Measurements from ENCODE around the gene STX16. TPM values are rescaled to one million over a fixed set of nuclear protein-coding genes. Genes with fewer than 3 reads are reported as not detected.

STX16 gene
- total and polyA plus RNA-seq, 2 of the 13 experiments (the other 11 are each of a cell fraction or from before 2014, with no cell fraction given), result 28.0 to 72.7 TPM

DNA sequence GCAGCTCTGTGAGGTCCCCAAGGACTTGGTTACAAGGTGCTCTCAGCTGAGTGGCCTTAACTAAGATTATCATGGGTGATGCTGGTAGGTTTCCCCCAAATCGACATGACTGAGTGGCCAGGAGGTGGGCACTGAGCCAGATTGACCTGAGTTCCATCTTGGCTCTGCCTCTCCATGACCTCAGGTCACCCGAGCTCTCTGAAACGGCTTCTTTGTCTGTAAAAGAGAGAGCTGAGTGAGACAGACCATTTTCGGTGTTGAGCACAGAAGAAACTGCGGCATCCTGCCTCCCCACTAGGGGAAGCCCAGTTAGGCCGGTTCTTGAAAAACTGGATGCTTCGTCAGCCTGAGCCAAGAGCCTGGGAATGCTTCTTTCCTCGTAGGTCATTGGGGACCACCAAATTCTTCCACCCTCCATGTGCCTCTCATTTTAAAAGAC, 14.1 kb upstream of the STX16 start:
- Histone ChIP-seq H3K9ac (ENCODE audit: insufficient read depth, low read depth, low read length) (no peak overlapping the region), H2AFZ (ENCODE audit: low read length) (no peak overlapping the region), H3K36me3 (replicated peaks in 1 of 2; ENCODE audit: control insufficient read depth in 1 of 2, insufficient read depth in 2 of 2, low read length in 2 of 2) (no peaks in the 10 kb centered on the region), H3K4me2 (ENCODE audit: low read depth, low read length) (no peak overlapping the region), H3K27ac (ENCODE audit: extremely low read length, insufficient read depth, low read length) (no peak overlapping the region), H3K9me3 (ENCODE audit: low read length) (no peaks in the 10 kb centered on the region), H3K27me3 (ENCODE audit: control insufficient read depth in 1 of 2, insufficient read depth in 2 of 2, low read length in 2 of 2) (peaks cover 15 to 84% of the 10 kb centered on the region in 2 experiments; a peak in 4 of 5 replicates), H4K20me1 (ENCODE audit: insufficient read depth, low read length) (no peaks in the 10 kb centered on the region), H3K4me1 (ENCODE audit: insufficient read depth, low read length) (0 out of 2 replicates have a peak, but pooled peaks cover 5% of the 10 kb centered on the region), H3K79me2 (ENCODE audit: insufficient read depth, low read length) (no peaks in the 10 kb centered on the region), H3K4me3 (replicated peaks in 1 of 3; ENCODE audit: insufficient read depth in 1 of 3, low read depth in 2 of 3, low read length in 3 of 3) (no peak overlapping the region)
- peak; percentile 78 for FAIRE-seq
- DNase-seq (ENCODE audit: low spot score), result no peak
- 5% methylated on average over 6 of the region's 8 CpGs for WGBS (ENCODE audit: low lambda C conversion rate)
- TF ChIP-seq TAF1 (CRISPR knock-in tag; IDR thresholded peaks at IDR 0.05) (no peak), ZNF329 (CRISPR knock-in tag; IDR thresholded peaks at IDR 0.05; ENCODE audit: low read depth) (no peak), IKZF1 (IDR thresholded peaks at IDR 0.05) (no peak), HNRNPK (IDR thresholded peaks at IDR 0.05; ENCODE audit: low read depth, low read length, poor library complexity, severe bottlenecking) (no peak), TRIM24 (CRISPR knock-in tag; IDR thresholded peaks at IDR 0.05) (no peak), GFI1 (CRISPR knock-in tag; IDR thresholded peaks at IDR 0.05; ENCODE audit: borderline replicate concordance) (no peak), STAG1 (CRISPR knock-in tag; IDR thresholded peaks at IDR 0.05) (0 out of 2 replicates have a peak, but pooled peaks have one; percentile 3), MTF1 (CRISPR knock-in tag; IDR thresholded peaks at IDR 0.05) (no peak), RXRA (CRISPR knock-in tag; IDR thresholded peaks at IDR 0.05) (0 out of 2 replicates have a peak, but pooled peaks have one; percentile 23), NFKB2 (CRISPR knock-in tag; IDR thresholded peaks at IDR 0.05; ENCODE audit: borderline replicate concordance) (0 out of 2 replicates have a peak, but pooled peaks have one; percentile 7), FOXO1 (CRISPR knock-in tag; IDR thresholded peaks at IDR 0.05) (0 out of 2 replicates have a peak, but pooled peaks have one; percentile 8)
- TF ChIP-seq, protein P1, sequence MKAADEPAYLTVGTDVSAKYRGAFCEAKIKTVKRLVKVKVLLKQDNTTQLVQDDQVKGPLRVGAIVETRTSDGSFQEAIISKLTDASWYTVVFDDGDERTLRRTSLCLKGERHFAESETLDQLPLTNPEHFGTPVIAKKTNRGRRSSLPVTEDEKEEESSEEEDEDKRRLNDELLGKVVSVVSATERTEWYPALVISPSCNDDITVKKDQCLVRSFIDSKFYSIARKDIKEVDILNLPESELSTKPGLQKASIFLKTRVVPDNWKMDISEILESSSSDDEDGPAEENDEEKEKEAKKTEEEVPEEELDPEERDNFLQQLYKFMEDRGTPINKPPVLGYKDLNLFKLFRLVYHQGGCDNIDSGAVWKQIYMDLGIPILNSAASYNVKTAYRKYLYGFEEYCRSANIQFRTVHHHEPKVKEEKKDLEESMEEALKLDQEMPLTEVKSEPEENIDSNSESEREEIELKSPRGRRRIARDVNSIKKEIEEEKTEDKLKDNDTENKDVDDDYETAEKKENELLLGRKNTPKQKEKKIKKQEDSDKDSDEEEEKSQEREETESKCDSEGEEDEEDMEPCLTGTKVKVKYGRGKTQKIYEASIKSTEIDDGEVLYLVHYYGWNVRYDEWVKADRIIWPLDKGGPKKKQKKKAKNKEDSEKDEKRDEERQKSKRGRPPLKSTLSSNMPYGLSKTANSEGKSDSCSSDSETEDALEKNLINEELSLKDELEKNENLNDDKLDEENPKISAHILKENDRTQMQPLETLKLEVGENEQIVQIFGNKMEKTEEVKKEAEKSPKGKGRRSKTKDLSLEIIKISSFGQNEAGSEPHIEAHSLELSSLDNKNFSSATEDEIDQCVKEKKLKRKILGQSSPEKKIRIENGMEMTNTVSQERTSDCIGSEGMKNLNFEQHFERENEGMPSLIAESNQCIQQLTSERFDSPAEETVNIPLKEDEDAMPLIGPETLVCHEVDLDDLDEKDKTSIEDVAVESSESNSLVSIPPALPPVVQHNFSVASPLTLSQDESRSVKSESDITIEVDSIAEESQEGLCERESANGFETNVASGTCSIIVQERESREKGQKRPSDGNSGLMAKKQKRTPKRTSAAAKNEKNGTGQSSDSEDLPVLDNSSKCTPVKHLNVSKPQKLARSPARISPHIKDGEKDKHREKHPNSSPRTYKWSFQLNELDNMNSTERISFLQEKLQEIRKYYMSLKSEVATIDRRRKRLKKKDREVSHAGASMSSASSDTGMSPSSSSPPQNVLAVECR (CRISPR knock-in tag; IDR thresholded peaks at IDR 0.05; ENCODE audit: borderline replicate concordance), result no peak
- TF ChIP-seq, protein P2, sequence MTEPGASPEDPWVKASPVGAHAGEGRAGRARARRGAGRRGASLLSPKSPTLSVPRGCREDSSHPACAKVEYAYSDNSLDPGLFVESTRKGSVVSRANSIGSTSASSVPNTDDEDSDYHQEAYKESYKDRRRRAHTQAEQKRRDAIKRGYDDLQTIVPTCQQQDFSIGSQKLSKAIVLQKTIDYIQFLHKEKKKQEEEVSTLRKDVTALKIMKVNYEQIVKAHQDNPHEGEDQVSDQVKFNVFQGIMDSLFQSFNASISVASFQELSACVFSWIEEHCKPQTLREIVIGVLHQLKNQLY (CRISPR knock-in tag; IDR thresholded peaks at IDR 0.05), result no peak
- TF ChIP-seq, protein P3, sequence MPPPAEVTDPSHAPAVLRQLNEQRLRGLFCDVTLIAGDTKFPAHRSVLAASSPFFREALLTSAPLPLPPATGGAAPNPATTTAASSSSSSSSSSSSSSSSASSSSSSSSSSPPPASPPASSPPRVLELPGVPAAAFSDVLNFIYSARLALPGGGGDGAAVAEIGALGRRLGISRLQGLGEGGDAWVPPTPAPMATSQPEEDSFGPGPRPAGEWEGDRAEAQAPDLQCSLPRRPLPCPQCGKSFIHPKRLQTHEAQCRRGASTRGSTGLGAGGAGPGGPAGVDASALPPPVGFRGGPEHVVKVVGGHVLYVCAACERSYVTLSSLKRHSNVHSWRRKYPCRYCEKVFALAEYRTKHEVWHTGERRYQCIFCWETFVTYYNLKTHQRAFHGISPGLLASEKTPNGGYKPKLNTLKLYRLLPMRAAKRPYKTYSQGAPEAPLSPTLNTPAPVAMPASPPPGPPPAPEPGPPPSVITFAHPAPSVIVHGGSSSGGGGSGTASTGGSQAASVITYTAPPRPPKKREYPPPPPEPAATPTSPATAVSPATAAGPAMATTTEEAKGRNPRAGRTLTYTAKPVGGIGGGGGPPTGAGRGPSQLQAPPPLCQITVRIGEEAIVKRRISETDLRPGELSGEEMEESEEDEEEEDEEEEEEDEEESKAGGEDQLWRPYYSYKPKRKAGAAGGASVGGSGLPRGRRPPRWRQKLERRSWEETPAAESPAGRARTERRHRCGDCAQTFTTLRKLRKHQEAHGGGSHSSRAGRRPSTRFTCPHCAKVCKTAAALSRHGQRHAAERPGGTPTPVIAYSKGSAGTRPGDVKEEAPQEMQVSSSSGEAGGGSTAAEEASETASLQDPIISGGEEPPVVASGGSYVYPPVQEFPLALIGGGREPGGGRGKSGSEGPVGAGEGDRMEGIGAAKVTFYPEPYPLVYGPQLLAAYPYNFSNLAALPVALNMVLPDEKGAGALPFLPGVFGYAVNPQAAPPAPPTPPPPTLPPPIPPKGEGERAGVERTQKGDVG (CRISPR knock-in tag; IDR thresholded peaks at IDR 0.05; ENCODE audit: borderline replicate concordance), result no peak
- intact Hi-C loops (cut with micrococcal nuclease; ENCODE audit: unreplicated experiment) (no loop called here), in situ Hi-C loops (cut with HindIII; ENCODE audit: extremely low pct_ligation_motif_present, low pct_unique_long_range_greater_than_20kb) (no loop called here)
- ATAC-seq, result peak; percentile 72
- BruUV-seq (replicated peaks), result no TSS peak
- ChIA-PET CTCF (ENCODE audit: low intra/inter-chr PET ratio, low total read pairs) (no interaction called here), POLR2A (interaction anchor here (1.6 kb wide), 1 partner anchor 14 kb away, joined by 4 read pairs; the partner anchor contains the start of gene STX16)
